ENCODE results near the gene CLDN5.
A peak's percentile ranks its signal among the peaks of the same experiment; 100 is the strongest.

The CLDN5 gene

DNA sequence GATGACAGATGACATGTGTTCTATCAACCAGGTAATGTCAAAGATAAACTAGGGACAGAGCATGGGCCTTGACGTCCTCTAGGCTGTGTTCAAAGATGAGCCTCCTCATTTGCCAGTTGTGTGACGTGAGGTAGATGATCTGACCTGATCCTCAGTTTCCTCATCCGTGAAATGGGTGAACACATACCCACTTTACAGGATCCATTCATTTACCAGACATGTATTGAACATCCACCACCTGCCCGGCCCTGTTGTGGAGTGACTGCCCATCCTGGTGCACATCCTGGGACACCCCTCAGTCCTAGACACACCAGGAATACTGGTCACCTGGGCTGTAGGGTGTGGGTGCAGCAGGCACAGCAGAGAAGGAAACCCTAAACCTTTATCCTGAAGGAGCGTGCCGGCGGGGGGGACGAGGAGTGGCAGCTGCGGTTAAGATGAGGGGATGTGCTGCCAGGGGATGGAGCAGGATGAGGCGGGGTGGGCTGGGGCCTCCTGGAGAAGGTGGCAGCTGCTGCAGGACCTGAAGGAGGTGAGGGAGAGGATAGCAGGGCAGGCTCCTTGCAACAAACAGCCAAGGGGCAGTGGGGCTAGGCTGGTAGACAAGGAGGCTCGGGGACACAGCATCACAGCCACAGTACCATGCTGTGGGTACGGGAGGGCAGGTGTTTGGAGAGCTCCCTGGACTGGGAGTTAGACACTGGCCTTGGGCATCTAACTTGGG, 8.4 kb downstream of the CLDN5 start:
- Histone ChIP-seq H3K27ac (peak overlapping the region; percentile 99), H3K4me3 (ENCODE audit: low read depth, low read length) (no peak overlapping the region), H3K27me3 (ENCODE audit: insufficient read depth, low read depth, severe bottlenecking) (no peaks in the 10 kb centered on the region), H3K36me3 (peaks cover 66% of the 10 kb centered on the region), H3K9me3 (ENCODE audit: severe bottlenecking) (peaks cover 3% of the 10 kb centered on the region)
- DNase-seq, result no peak
- TF ChIP-seq, protein P1, sequence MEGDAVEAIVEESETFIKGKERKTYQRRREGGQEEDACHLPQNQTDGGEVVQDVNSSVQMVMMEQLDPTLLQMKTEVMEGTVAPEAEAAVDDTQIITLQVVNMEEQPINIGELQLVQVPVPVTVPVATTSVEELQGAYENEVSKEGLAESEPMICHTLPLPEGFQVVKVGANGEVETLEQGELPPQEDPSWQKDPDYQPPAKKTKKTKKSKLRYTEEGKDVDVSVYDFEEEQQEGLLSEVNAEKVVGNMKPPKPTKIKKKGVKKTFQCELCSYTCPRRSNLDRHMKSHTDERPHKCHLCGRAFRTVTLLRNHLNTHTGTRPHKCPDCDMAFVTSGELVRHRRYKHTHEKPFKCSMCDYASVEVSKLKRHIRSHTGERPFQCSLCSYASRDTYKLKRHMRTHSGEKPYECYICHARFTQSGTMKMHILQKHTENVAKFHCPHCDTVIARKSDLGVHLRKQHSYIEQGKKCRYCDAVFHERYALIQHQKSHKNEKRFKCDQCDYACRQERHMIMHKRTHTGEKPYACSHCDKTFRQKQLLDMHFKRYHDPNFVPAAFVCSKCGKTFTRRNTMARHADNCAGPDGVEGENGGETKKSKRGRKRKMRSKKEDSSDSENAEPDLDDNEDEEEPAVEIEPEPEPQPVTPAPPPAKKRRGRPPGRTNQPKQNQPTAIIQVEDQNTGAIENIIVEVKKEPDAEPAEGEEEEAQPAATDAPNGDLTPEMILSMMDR (IDR thresholded peaks at IDR 0.05; ENCODE audit: low read depth, low read length), result no peak

DNA sequence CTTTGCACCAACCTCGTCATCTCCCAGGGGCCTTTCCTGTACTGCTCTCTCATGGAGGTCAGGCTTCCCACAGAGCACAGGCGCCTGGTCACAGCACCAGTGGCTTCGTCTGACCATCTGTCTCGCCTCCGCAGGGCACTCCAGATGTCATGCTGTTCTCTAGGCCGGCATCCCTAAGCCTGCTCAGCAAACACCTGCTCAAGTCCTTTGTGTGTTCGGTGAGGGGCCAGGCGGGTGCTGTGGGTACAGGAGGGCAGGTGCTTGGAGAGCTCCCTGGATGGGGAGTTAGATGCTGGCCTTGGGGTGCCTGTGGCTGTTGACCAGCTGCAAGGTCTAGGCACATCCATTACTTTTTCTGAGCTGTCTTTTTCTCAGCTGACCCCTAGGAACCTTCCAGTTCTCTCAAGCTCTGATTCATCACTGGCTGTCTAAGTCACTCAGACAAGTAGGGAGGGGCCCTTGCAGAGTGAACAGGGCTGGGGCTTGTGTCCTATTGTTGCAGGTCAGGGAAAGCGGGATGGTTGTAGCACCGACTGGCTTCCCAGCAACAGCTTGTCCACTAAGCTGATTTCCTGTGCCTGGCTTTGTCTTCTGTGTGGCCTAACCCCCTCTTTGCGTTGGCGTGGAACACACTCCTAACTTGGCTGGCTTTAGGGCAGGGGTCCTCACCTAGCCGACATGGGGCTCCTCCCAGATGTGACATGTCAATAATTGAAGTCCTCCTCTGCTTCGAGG, 9.2 kb downstream of the CLDN5 start:
- H3K4me3 ChIP-seq (ENCODE audit: low read depth, low read length), result no peak overlapping the region; the same call in 1 of the 2 replicates
- peak overlapping the region; percentile 99 for H3K27ac ChIP-seq
- H3K9me3 ChIP-seq (ENCODE audit: severe bottlenecking), result peaks cover 3% of the 10 kb centered on the region
- TF ChIP-seq, protein P1 (IDR thresholded peaks at IDR 0.05; ENCODE audit: low read depth, low read length), result no peak
- DNase-seq, result peak; percentile 96
- H3K27me3 ChIP-seq (ENCODE audit: insufficient read depth, low read depth, severe bottlenecking), result no peaks in the 10 kb centered on the region
- peaks cover 67% of the 10 kb centered on the region for H3K36me3 ChIP-seq

DNA sequence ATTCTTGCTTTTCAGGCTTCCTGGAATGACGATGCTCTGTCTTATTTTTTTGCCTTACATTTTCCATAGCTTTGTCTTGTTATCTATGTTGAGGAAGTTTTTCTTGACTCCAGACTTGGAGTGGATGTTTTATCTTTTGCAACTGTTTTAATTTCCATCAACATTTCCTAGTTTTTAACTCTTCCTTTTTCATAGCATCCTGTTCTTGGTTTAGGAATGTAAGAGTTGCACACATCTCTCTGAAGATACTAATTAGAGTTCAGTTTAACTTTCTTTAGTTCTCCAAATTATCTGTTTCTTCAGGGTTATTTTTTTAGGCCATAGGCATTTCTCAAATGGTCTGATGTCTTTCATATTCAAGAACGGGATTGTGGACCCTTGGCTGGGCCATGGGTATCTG, 10.4 kb downstream of the CLDN5 start:
- H3K36me3 ChIP-seq, result peaks cover 65% of the 10 kb centered on the region
- H3K4me3 ChIP-seq (ENCODE audit: low read depth, low read length), result no peak overlapping the region
- TF ChIP-seq, protein P1 (IDR thresholded peaks at IDR 0.05; ENCODE audit: low read depth, low read length), result no peak
- peaks cover 3% of the 10 kb centered on the region for H3K9me3 ChIP-seq (ENCODE audit: severe bottlenecking)
- H3K27me3 ChIP-seq (ENCODE audit: insufficient read depth, low read depth, severe bottlenecking), result no peaks in the 10 kb centered on the region
- DNase-seq, result no peak
- peak overlapping the region; percentile 99 for H3K27ac ChIP-seq

DNA sequence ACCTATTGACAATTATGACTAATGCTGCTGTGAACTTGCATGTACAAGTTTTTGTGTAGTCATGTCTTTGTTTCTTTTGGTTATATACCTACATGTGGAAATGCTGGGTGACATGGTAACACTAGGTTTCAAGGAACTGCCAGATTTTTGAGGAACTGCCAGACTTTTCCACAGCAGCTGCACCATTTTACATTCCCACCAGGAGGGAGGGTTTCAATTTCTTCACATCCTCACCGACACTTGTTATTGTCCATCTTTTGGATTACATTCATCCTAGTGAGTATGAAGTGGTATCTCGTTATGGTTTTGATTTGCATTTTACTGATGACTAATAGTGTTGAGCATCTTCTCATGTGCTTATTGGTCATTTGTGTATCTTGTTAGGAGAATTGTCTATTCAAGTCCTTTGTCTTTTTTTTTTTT, 13.3 kb downstream of the CLDN5 start:
- Histone ChIP-seq H3K36me3 (peaks cover 65% of the 10 kb centered on the region), H3K27me3 (ENCODE audit: insufficient read depth, low read depth, severe bottlenecking) (no peaks in the 10 kb centered on the region), H3K4me3 (ENCODE audit: low read depth, low read length) (no peak overlapping the region), H3K27ac (no peak overlapping the region), H3K9me3 (ENCODE audit: severe bottlenecking) (peaks cover 3% of the 10 kb centered on the region)
- TF ChIP-seq, protein P1 (IDR thresholded peaks at IDR 0.05; ENCODE audit: low read depth, low read length), result no peak
- DNase-seq, result no peak

DNA sequence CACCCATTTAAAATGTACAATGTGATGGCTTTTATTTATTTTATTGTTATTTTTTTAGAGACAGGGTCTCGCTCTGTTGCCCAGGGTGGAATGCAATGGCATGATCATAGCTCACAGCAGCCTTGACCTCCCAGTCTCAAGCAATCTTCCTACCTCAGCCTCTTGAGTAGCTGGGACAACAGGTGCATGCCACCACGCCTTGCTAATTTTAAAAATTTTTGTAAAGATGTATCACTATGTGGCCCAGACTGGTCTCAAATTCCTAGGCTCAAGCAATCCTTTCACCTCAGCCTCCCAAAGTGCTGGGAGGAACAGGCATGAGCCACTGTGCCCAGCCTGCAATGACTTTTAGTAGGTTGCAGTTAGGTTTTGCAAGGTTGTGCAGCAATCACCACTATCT, 14.3 kb downstream of the CLDN5 start:
- no peaks in the 10 kb centered on the region for H3K27me3 ChIP-seq (ENCODE audit: insufficient read depth, low read depth, severe bottlenecking)
- no peak overlapping the region for H3K27ac ChIP-seq
- DNase-seq, result no peak
- peaks cover 68% of the 10 kb centered on the region for H3K36me3 ChIP-seq
- no peak overlapping the region for H3K4me3 ChIP-seq (ENCODE audit: low read depth, low read length)
- peaks cover 3% of the 10 kb centered on the region for H3K9me3 ChIP-seq (ENCODE audit: severe bottlenecking)
- TF ChIP-seq, protein P1 (IDR thresholded peaks at IDR 0.05; ENCODE audit: low read depth, low read length), result no peak
